Transverse colon (tissue), 4 donors: ENCODE data around the gene CHD2.

ENCODE experiments used
- CTCF ChIP-seq, 5 experiments: fragments of 200-600 bp in 3 of 5; fragments of 450-650 bp in 2 of 5; sonication (generic) in 3 of 5; IDR thresholded peaks; 1 replicate in 2 of 5; 2 replicates in 3 of 5; pipeline ENCODE4 v1.5.1; 2016 to 2017; ENCODE audit warnings: antibody characterized with exemption in 5 of 5, inconsistent platforms in 3 of 5, mild to moderate bottlenecking in 2 of 5, moderate library complexity in 1 of 5
- EP300 ChIP-seq: sonication (generic); formaldehyde crosslinking; IDR thresholded peaks from one replicate; pipeline ENCODE4 v1.6.1; 2017; ENCODE audit warnings: antibody characterized with exemption, low read depth
- POLR2A ChIP-seq: fragments of 450-650 bp; IDR thresholded peaks from one replicate; pipeline ENCODE4 v1.6.1; 2016; ENCODE audit warnings: antibody characterized with exemption, mild to moderate bottlenecking, moderate library complexity
- POLR2AphosphoS5 ChIP-seq, 3 donors: sonication (generic); formaldehyde crosslinking; IDR thresholded peaks; one replicate each; pipeline ENCODE4 v1.6.1; 2016; ENCODE audit warnings: antibody characterized with exemption in 3 of 3

GRCh38 chr15:92899948-92900730, at the start of gene CHD2:
- TF ChIP-seq POLR2AphosphoS5 (IDR thresholded peaks at IDR 0.05) (peak; percentile 97 to 98 (median 98)), CTCF (IDR thresholded peaks at IDR 0.05) (no peak), POLR2A (peak; percentile 98), EP300 (no peak)
